AG04450 (cell line): ENCODE measurements around the gene GADD45B. TPM values are rescaled to one million over a fixed set of nuclear protein-coding genes. Genes with fewer than 3 reads are reported as not detected.
A peak's percentile ranks its signal among the peaks of the same experiment; 100 is the strongest.

ENCODE experiments used
- CTCF ChIA-PET: fragments of 300-600, 350-600 bp; formaldehyde crosslinking; extraction: SDS; loops from one replicate; lab custom pipeline; 2022; ENCODE audit warnings: antibody characterized with exemption, inconsistent platforms; lab: Charles Lee
- POLR2A ChIA-PET: fragments of 350-600 bp; formaldehyde crosslinking; extraction: SDS; loops from one replicate; lab custom pipeline; 2021; ENCODE audit warnings: antibody characterized with exemption, inconsistent platforms; lab: Yijun Ruan, JAX
- DNase-seq: peaks from one replicate; pipeline ENCODE4 v3.0.0-alpha.2; 2011; ENCODE audit warnings: low read depth, low spot score
- H3K27ac ChIP-seq: one replicate; pipeline ENCODE4 v1.5.1; 2012; ENCODE audit warnings: low read depth, low read length, control low read depth
- H3K27me3 ChIP-seq: one replicate; pipeline ENCODE4 v1.6.0; 2012; ENCODE audit warnings: low read length; ENCODE audit not compliant: control insufficient read depth, insufficient read depth
- H3K4me3 ChIP-seq: 2 replicates; pipeline ENCODE4 v1.5.1; 2011; ENCODE audit warnings: mild to moderate bottlenecking, low read depth, low read length, control low read depth
- H3K9me3 ChIP-seq: 2 replicates; pipeline ENCODE4 v1.5.1; 2012; ENCODE audit warnings: low read length; ENCODE audit not compliant: control insufficient read depth, insufficient read depth
- polyA plus RNA-seq: library from polyadenylated mRNA; depleted of rRNA; stranded (reverse); fragments of >200 nt; gene quantifications from 2 replicates; pipeline ENCODE4 v1.2.3, GENCODE V29; 2011
- TF ChIP-seq, protein P1 (sequence below): IDR thresholded peaks from 2 replicates; pipeline ENCODE4 v1.5.1; 2011; ENCODE audit warnings: low read depth, low read length, control low read depth, inconsistent platforms

Gene GADD45B
- polyA plus RNA-seq, 1 experiment, result 18.5 TPM

DNA sequence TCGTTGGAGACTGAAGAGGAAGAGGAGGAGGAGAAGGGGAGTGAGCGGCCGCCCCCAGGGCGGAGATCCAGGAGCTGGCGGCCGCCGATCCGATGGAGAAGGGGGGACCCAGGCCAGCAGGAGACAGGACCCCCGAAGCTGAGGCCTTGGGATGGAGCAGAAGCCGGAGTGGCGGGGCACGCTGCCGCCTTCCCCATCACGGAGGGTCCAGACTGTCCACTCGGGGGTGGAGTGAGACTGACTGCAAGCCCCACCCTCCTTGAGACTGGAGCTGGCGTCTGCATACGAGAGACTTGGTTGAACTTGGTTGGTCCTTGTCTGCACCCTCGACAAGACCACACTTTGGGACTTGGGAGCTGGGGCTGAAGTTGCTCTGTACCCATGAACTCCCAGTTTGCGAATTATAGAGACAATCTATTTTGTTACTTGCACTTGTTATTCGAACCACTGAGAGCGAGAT is 1.8 kb downstream of the GADD45B start:
- Histone ChIP-seq H3K27me3 (no peaks in the 10 kb centered on the region), H3K27ac (peak overlapping the region; percentile 61), H3K4me3 (peak overlapping the region; percentile 94), H3K9me3 (peaks cover 18% of the 10 kb centered on the region)
- ChIA-PET POLR2A (interaction anchor here (0.6 to 4.2 kb wide), 17 partner anchors 11 to 144 kb away, joined by 3 to 266 read pairs (median 9); no protein-coding TSS in a partner anchor), CTCF (interaction anchor here (1.0 to 3.9 kb wide), 5 partner anchors 45 to 159 kb away, joined by 3 to 27 read pairs (median 12); no protein-coding TSS in a partner anchor)
- TF ChIP-seq, protein P1, sequence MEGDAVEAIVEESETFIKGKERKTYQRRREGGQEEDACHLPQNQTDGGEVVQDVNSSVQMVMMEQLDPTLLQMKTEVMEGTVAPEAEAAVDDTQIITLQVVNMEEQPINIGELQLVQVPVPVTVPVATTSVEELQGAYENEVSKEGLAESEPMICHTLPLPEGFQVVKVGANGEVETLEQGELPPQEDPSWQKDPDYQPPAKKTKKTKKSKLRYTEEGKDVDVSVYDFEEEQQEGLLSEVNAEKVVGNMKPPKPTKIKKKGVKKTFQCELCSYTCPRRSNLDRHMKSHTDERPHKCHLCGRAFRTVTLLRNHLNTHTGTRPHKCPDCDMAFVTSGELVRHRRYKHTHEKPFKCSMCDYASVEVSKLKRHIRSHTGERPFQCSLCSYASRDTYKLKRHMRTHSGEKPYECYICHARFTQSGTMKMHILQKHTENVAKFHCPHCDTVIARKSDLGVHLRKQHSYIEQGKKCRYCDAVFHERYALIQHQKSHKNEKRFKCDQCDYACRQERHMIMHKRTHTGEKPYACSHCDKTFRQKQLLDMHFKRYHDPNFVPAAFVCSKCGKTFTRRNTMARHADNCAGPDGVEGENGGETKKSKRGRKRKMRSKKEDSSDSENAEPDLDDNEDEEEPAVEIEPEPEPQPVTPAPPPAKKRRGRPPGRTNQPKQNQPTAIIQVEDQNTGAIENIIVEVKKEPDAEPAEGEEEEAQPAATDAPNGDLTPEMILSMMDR, result no peak
- DNase-seq, result no peak

DNA sequence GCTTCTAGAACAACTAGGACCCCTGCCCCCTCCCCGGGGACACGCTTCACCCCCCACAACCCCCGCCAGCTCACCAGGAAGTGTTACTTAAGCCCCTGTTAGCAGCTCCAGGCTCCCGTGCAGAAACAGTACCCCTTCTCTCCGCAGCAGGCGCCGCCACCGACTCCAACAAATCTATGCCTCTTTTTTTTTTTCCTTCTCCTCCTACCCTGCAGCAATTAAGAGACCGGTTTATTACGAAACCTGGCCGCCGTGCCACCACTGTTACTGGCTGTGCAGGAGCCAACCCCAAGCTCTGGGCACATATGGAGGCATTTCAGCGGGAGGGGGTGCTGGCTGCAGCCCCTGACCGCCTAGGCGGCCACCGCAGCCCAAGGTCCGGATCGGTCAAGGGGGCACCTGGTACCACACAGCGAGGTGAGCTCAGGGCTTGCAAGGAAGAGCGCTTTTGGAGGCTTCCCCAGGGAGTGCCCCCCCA is 2.4 kb downstream of the GADD45B start:
- Histone ChIP-seq H3K27ac (peak overlapping the region; percentile 61), H3K27me3 (no peaks in the 10 kb centered on the region), H3K9me3 (peaks cover 23% of the 10 kb centered on the region), H3K4me3 (peak overlapping the region; percentile 94)
- DNase-seq, result no peak
- TF ChIP-seq, protein P1, result peak; percentile 36; the same call in 1 of the 2 replicates
- ChIA-PET CTCF (interaction anchor here (0.6 to 3.9 kb wide), 5 partner anchors 45 to 135 kb away, joined by 3 to 27 read pairs (median 10); no protein-coding TSS in a partner anchor), POLR2A (interaction anchor here (0.6 to 4.2 kb wide), 15 partner anchors 11 to 1449 kb away, joined by 3 to 266 read pairs (median 6); no protein-coding TSS in a partner anchor)

DNA sequence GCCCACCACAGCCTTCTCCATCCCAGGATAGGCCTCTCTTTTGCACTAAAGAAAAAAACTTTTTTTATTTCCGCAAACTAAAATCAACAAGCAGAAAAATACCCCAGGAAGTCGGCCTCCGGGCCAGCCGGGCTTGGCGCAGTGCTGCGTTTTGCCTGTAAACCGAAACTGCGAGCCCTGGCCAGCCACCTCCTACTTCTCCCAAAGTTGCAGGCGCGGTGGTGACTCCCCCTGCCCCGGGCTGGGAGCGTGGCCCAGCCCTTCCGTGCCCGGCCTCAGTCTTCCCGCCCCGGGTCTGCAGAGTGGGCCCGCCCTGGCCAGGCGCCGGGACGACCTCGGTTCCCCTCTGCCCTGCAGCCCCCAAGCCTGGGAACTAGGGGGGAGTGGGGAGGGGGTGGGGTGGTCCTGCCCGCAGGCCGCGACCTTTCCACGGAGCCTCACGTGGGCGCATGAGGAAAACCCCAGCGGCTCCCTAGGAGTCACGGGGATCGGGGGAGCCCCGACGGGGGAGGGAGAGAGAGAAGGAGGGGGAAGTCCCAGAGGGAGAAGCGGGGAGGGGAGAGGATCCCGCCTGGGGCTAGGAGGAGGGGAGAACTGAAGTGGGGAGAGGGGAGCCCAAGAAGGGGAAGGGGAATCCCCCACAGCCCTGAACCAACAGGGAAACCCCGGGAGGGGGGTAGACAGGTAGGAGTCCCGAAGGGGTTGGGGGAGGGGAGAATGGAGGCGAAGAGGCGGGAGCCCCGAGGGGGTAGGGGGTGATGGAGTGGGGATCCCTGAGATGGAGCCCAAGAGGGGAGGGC is 3.0 kb downstream of the GADD45B start:
- no peak for DNase-seq
- POLR2A ChIA-PET, result interaction anchor here (0.6 to 4.2 kb wide), 7 partner anchors 10 to 1450 kb away, joined by 3 to 266 read pairs (median 165); no protein-coding TSS in a partner anchor

DNA sequence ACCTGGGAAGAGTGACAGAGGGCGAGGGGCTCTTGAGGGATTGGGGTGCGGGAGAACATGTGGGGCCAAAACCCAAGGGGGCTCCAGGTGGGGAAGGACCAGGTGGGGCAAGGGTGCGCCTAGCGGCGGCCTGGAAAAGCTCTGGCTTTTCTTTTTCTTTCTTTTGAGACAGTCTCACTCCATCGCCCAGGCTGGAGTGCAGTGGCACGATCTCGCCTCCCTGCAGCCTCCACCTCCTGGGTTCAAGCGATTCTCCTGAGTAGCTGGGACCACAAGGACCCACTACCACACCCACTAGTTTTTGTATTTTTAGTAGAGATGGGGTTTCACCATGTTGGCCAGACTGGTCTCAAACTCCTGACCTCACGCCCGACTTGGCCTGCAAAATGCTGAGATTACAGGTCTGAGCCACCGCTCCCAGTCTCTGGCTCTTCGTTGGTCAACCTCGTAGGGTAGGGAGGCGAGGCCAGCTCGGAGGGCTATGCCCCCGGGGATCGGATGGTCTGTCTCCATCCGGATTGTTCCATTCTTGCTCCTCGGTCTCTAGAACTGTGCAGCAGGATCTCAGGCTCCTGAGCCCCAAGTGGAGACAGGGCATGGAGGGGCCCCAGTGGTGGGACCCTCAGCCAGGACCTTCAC is 3.7 kb downstream of the GADD45B start:
- H3K9me3 ChIP-seq, result peaks cover 33% of the 10 kb centered on the region
- TF ChIP-seq, protein P1, result no peak
- POLR2A ChIA-PET, result no interaction called here
- CTCF ChIA-PET, result interaction anchor here (0.5 to 0.8 kb wide), 2 partner anchors 100 to 134 kb away, joined by 3 read pairs; no protein-coding TSS in a partner anchor
- no peak overlapping the region for H3K27ac ChIP-seq
- no peaks in the 10 kb centered on the region for H3K27me3 ChIP-seq
- no peak for DNase-seq
- H3K4me3 ChIP-seq, result peak overlapping the region; percentile 94; the same call in 1 of the 2 replicates

More for the DNA sequence above, 3.0 kb downstream of the GADD45B start:
- Histone ChIP-seq H3K27ac (peak overlapping the region; percentile 61), H3K27me3 (no peaks in the 10 kb centered on the region), H3K4me3 (peak overlapping the region; percentile 94), H3K9me3 (peaks cover 29% of the 10 kb centered on the region)
- TF ChIP-seq, protein P1, result no peak
- CTCF ChIA-PET, result interaction anchor here (0.6 to 3.9 kb wide), 3 partner anchors 74 to 132 kb away, joined by 4 to 27 read pairs (median 20); no protein-coding TSS in a partner anchor
